Thyroid gland (tissue), 4 donors: ENCODE data around the gene RTN4IP1. TPM values are rescaled to one million over a fixed set of nuclear protein-coding genes. Genes with fewer than 3 reads are reported as not detected.

ENCODE experiments used
- DNase-seq, 2 donors: peaks; one replicate each; pipeline ENCODE4 v3.0.0-alpha.2; 2019
- H3K27ac ChIP-seq, 3 donors: fragments of 200-600 bp; sonication (generic); 1 replicate in 2 of 3; 2 replicates in 1 of 3; pipeline ENCODE4 v1.5.1; 2016 to 2019; ENCODE audit warnings: mild to moderate bottlenecking in 1 of 3, moderate library complexity in 1 of 3
- H3K27me3 ChIP-seq: fragments of 200-600 bp; sonication (generic); one replicate; pipeline ENCODE4 v1.5.1; 2019
- H3K36me3 ChIP-seq, 2 donors: fragments of 200-600 bp; sonication (generic); one replicate each; pipeline ENCODE4 v1.5.1; 2016 to 2019
- H3K4me1 ChIP-seq, 2 donors: fragments of 200-600 bp; sonication (generic); one replicate each; pipeline ENCODE4 v1.5.1; 2017 to 2019
- H3K4me3 ChIP-seq, 3 donors: fragments of 200-600 bp; sonication (generic); replicated peaks in 1 of 3; 1 replicate in 2 of 3; 2 replicates in 1 of 3; pipeline ENCODE4 v1.5.1; 2016; ENCODE audit warnings: mild to moderate bottlenecking in 1 of 3
- H3K9me3 ChIP-seq: fragments of 200-600 bp; sonication (generic); one replicate; pipeline ENCODE4 v1.5.1; 2017
- CTCF ChIP-seq, 6 experiments: fragments of 200-600 bp in 3 of 6; fragments of 450-650 bp in 3 of 6; sonication (generic) in 3 of 6; IDR thresholded peaks; one replicate each; pipeline ENCODE4 v1.5.1; 2016 to 2019; ENCODE audit warnings: antibody characterized with exemption in 6 of 6, mild to moderate bottlenecking in 2 of 6, inconsistent platforms in 1 of 6, moderate library complexity in 1 of 6
- POLR2A ChIP-seq, 2 donors: fragments of 450-650 bp; IDR thresholded peaks; one replicate each; pipeline ENCODE4 v1.6.1; 2017; ENCODE audit warnings: antibody characterized with exemption in 2 of 2, mild to moderate bottlenecking in 2 of 2, moderate library complexity in 1 of 2
- WGBS, 2 donors: methylation state at CpG; one replicate each; pipeline ENCODE4 v1.1.5; 2017; 5-methylcytosine and 5-hydroxymethylcytosine counted together
- intact Hi-C: fragments of 100-400 bp; cut with DNase I; formaldehyde crosslinking; loops from one replicate; pipeline ENCODE4 v1.15.1; 2023
- total RNA-seq, 4 donors: library from RNA; depleted of rRNA; stranded (reverse); fragments of >200 nt; gene quantifications; one replicate each; pipeline ENCODE4 v1.2.3, GENCODE V29; 2016

RTN4IP1 gene
- total RNA-seq, 4 donors from 2014 or later = 3.6 to 10.9 (median 8.6) TPM

GRCh38 chr6:106535012-106535411, 94.3 kb downstream of the RTN4IP1 start:
- no peak for DNase-seq
- TF ChIP-seq POLR2A (IDR thresholded peaks at IDR 0.05) (no peak), CTCF (IDR thresholded peaks at IDR 0.05) (no peak)
- no peak overlapping the region for H3K27ac ChIP-seq
- WGBS, 2 donors = 88 to 93% methylated on average over 2 of the region's 2 CpGs
- H3K9me3 ChIP-seq = no peaks in the 10 kb centered on the region
- H3K4me3 ChIP-seq = no peak overlapping the region
- H3K36me3 ChIP-seq = peaks cover 0 to 4% of the 10 kb centered on the region in 2 donors
- no peaks in the 10 kb centered on the region for H3K4me1 ChIP-seq
- H3K27me3 ChIP-seq = no peaks in the 10 kb centered on the region
- intact Hi-C loops = no loop called here

- Histone ChIP-seq H3K27me3 (no peaks in the 10 kb centered on the region), H3K4me3 (no peak overlapping the region), H3K36me3 (peaks cover 0 to 4% of the 10 kb centered on the region in 2 donors), H3K27ac (no peak overlapping the region), H3K9me3 (no peaks in the 10 kb centered on the region), H3K4me1 (no peaks in the 10 kb centered on the region)
- intact Hi-C loops = no loop called here
- 47 to 63% methylated on average over 2 of the region's 2 CpGs for WGBS, 2 donors
- TF ChIP-seq POLR2A (IDR thresholded peaks at IDR 0.05) = no peak
- TF ChIP-seq CTCF (IDR thresholded peaks at IDR 0.05) = no peak
- DNase-seq = no peak
Measured at GRCh38 chr6:106534564-106534982, 94.7 kb downstream of the RTN4IP1 start.

GRCh38 chr6:106534004-106534403, 95.3 kb downstream of the RTN4IP1 start:
- Histone ChIP-seq H3K27me3 (no peaks in the 10 kb centered on the region), H3K9me3 (no peaks in the 10 kb centered on the region), H3K4me3 (no peak overlapping the region), H3K4me1 (no peaks in the 10 kb centered on the region), H3K27ac (no peak overlapping the region), H3K36me3 (peaks cover 0 to 4% of the 10 kb centered on the region in 2 donors)
- intact Hi-C loops = no loop called here
- TF ChIP-seq CTCF (IDR thresholded peaks at IDR 0.05) (no peak), POLR2A (IDR thresholded peaks at IDR 0.05) (no peak)
- no peak for DNase-seq
- WGBS, 2 donors = 0 to 35% methylated on average over 1 of the region's 1 CpG

GRCh38 chr6:106533054-106533453, 96.2 kb downstream of the RTN4IP1 start:
- intact Hi-C loops = no loop called here
- 43 to 73% methylated on average over 4 to 5 of the region's 5 CpGs for whole genome bisulfite sequencing, 2 donors
- TF ChIP-seq CTCF (IDR thresholded peaks at IDR 0.05) (no peak), POLR2A (IDR thresholded peaks at IDR 0.05) (no peak)

GRCh38 chr6:106530502-106530901, 98.8 kb downstream of the RTN4IP1 start:
- intact Hi-C loops = no loop called here
- TF ChIP-seq CTCF (IDR thresholded peaks at IDR 0.05) = no peak
- TF ChIP-seq POLR2A (IDR thresholded peaks at IDR 0.05) = no peak
- DNase-seq = no peak
- peaks cover 6 to 9% of the 10 kb centered on the region in 2 donors for H3K4me1 ChIP-seq
- peaks cover 0 to 4% of the 10 kb centered on the region in 2 donors for H3K36me3 ChIP-seq
- no peaks in the 10 kb centered on the region for H3K9me3 ChIP-seq
- 94 to 96% methylated on average over 1 of the region's 1 CpG for WGBS, 2 donors
- no peak overlapping the region for H3K27ac ChIP-seq
- H3K4me3 ChIP-seq = no peak overlapping the region
- H3K27me3 ChIP-seq = no peaks in the 10 kb centered on the region

More at GRCh38 chr6:106533054-106533453, 96.2 kb downstream of the RTN4IP1 start:
- Histone ChIP-seq H3K4me1 (no peaks in the 10 kb centered on the region), H3K4me3 (no peak overlapping the region), H3K27me3 (no peaks in the 10 kb centered on the region), H3K36me3 (peaks cover 0 to 4% of the 10 kb centered on the region in 2 donors), H3K9me3 (no peaks in the 10 kb centered on the region), H3K27ac (no peak overlapping the region)
- DNase-seq = no peak
